K562 (cell line): ENCODE measurements around the gene CREB5. TPM values are rescaled to one million over a fixed set of nuclear protein-coding genes. Genes with fewer than 3 reads are reported as not detected.

Experiments used
- ELF4 ChIP-seq: fragments of 450-650 bp; formaldehyde crosslinking; IDR thresholded peaks from 2 replicates; pipeline ENCODE4 v1.4.0; 2022; ENCODE audit warnings: missing genetic modification characterization
- ETV6 ChIP-seq, 3 experiments: fragments of 150-350 bp in 1 of 3; sonication (generic) in 1 of 3; formaldehyde crosslinking in 1 of 3; IDR thresholded peaks; 2 replicates each; pipeline versions ENCODE4 v1.6.1 to v1.8.0; 2014 to 2022; ENCODE audit warnings: borderline replicate concordance in 2 of 3, low read depth in 2 of 3, antibody characterized with exemption in 1 of 3, low read length in 1 of 3, mild to moderate bottlenecking in 1 of 3, missing genetic modification reagents in 1 of 3
- RFX1 ChIP-seq: fragments of 450-650 bp; IDR thresholded peaks from 2 replicates; pipeline ENCODE4 v1.6.1; 2016; ENCODE audit warnings: mild to moderate bottlenecking, moderate library complexity
- RNF2 ChIP-seq: sonication (generic); IDR thresholded peaks from 2 replicates; pipeline ENCODE4 v1.6.1; 2016
- ZNF444 ChIP-seq: fragments of 250-450 bp; sonication (Bioruptor Pico); IDR thresholded peaks from 2 replicates; pipeline ENCODE4 v1.4.0; 2020; ENCODE audit warnings: mild to moderate bottlenecking, moderate library complexity
- ZNF584 ChIP-seq: fragments of 200-800 bp; sonication (Bioruptor generic); IDR thresholded peaks from 2 replicates; pipeline ENCODE4 v1.6.1; 2016; ENCODE audit warnings: low read depth, mild to moderate bottlenecking, missing genetic modification characterization, missing compliant biosample characterization
- polyA plus RNA-seq, 8 experiments: library from polyadenylated mRNA; depleted of rRNA in 4 of 8; stranded (reverse) in 5 of 8; unstranded in 3 of 8; fragments of >200 nt; fragmentation: Nextera tagmentation in 2 of 8; fragmentation: Illumina TruSeq in 1 of 8; extraction: Ambion mirVana in 2 of 8; extraction: Trizol in 1 of 8; gene quantifications; 2 replicates each; pipeline versions ENCODE4 v1.2.1 to v1.2.3, GENCODE V29; 2011 to 2014; ENCODE audit warnings: inconsistent platforms in 1 of 8, missing spikeins in 1 of 8
- total RNA-seq, 7 experiments: library from RNA; depleted of rRNA in 6 of 7; stranded (reverse); fragments of >200 nt in 6 of 7; fragmentation: Illumina TruSeq in 2 of 7; extraction: Trizol in 2 of 7; gene quantifications; 2 replicates each; pipeline versions ENCODE4 v1.2.1 to v1.2.3, GENCODE V29; 2011 to 2021; ENCODE audit warnings: low replicate concordance in 1 of 7
- TF ChIP-seq, protein P1 (sequence below): fragments of 250-450 bp; sonication (Bioruptor Pico); IDR thresholded peaks from 2 replicates; pipeline ENCODE4 v1.8.0; 2021; ENCODE audit warnings: moderate library complexity, mild to moderate bottlenecking, inconsistent platforms
- TF ChIP-seq, protein P2 (sequence below): fragments of 150-350 bp; IDR thresholded peaks from 2 replicates; pipeline ENCODE4 v1.6.1; 2014; ENCODE audit warnings: low read depth, mild to moderate bottlenecking, low read length, borderline replicate concordance
- TF ChIP-seq, protein P3 (sequence below): fragments of 450-650 bp; IDR thresholded peaks from 2 replicates; pipeline ENCODE4 v1.6.1; 2016; ENCODE audit warnings: borderline replicate concordance
- TF ChIP-seq, protein P4 (sequence below), 2 experiments: fragments of 450-650 bp in 1 of 2; sonication (generic) in 1 of 2; formaldehyde crosslinking in 1 of 2; IDR thresholded peaks in 1 of 2; conservative IDR thresholded peaks in 1 of 2; 2 replicates each; pipeline versions ENCODE4 v1.6.1 to v1.8.1; 2016 to 2023; ENCODE audit warnings: mild to moderate bottlenecking in 2 of 2, moderate library complexity in 2 of 2, inconsistent platforms in 1 of 2, missing genetic modification reagents in 1 of 2
- TF ChIP-seq, protein P5 (sequence below): sonication (generic); formaldehyde crosslinking; IDR thresholded peaks from 2 replicates; pipeline ENCODE4 v1.8.0; 2023; ENCODE audit warnings: mild to moderate bottlenecking, missing genetic modification reagents

Gene CREB5
- total and polyA plus RNA-seq, 9 of the 15 experiments (the other 6 are each of a cell fraction or from before 2014, with no cell fraction given) = 0.33 to 6.4 (median 1.8) TPM

DNA sequence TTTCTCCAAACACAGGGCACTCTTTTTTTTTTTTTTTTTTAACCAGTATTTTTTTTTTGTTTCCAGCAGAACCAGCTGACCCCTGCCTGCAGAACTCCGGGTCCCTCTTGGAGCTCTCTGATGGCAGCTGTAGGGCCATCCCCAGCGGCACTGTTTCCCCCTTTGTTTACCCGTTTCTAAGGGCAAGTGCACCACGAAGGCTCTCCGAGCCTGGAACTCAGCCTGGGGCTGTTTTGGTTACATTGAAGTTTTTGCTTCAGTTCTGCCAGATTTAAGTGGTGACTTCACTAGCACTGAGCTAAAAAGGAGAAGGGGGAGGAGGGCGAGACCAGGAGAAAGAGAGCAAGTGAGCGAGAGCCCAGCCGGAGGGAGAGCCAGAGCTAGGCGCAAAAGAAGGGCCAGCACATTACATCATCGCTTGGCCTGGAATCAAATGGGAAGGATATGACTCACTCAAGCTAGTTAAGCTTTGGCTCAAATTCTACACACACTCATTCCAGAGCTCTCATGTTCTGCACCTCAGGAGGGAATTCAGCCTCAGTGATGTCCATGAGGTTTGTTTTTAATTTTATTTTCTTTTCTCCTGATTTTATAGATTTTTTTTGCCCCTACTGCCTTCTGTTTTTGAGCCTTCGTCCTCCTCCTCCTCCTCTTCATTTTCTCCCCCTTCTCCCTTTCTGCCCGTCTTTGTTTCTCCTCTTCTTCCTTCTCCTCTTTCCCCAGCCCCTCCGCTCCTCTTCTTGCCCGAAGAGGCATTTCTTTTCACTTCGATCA lies 273.5 kb downstream of the CREB5 start (continued):
- TF ChIP-seq, protein P1, sequence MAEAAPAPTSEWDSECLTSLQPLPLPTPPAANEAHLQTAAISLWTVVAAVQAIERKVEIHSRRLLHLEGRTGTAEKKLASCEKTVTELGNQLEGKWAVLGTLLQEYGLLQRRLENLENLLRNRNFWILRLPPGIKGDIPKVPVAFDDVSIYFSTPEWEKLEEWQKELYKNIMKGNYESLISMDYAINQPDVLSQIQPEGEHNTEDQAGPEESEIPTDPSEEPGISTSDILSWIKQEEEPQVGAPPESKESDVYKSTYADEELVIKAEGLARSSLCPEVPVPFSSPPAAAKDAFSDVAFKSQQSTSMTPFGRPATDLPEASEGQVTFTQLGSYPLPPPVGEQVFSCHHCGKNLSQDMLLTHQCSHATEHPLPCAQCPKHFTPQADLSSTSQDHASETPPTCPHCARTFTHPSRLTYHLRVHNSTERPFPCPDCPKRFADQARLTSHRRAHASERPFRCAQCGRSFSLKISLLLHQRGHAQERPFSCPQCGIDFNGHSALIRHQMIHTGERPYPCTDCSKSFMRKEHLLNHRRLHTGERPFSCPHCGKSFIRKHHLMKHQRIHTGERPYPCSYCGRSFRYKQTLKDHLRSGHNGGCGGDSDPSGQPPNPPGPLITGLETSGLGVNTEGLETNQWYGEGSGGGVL = no peak
- TF ChIP-seq, protein P2, sequence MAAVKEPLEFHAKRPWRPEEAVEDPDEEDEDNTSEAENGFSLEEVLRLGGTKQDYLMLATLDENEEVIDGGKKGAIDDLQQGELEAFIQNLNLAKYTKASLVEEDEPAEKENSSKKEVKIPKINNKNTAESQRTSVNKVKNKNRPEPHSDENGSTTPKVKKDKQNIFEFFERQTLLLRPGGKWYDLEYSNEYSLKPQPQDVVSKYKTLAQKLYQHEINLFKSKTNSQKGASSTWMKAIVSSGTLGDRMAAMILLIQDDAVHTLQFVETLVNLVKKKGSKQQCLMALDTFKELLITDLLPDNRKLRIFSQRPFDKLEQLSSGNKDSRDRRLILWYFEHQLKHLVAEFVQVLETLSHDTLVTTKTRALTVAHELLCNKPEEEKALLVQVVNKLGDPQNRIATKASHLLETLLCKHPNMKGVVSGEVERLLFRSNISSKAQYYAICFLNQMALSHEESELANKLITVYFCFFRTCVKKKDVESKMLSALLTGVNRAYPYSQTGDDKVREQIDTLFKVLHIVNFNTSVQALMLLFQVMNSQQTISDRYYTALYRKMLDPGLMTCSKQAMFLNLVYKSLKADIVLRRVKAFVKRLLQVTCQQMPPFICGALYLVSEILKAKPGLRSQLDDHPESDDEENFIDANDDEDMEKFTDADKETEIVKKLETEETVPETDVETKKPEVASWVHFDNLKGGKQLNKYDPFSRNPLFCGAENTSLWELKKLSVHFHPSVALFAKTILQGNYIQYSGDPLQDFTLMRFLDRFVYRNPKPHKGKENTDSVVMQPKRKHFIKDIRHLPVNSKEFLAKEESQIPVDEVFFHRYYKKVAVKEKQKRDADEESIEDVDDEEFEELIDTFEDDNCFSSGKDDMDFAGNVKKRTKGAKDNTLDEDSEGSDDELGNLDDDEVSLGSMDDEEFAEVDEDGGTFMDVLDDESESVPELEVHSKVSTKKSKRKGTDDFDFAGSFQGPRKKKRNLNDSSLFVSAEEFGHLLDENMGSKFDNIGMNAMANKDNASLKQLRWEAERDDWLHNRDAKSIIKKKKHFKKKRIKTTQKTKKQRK = no peak
- no peak for TF ChIP-seq ZNF444 (CRISPR knock-in tag)
- no peak for TF ChIP-seq RNF2
- TF ChIP-seq, protein P3, sequence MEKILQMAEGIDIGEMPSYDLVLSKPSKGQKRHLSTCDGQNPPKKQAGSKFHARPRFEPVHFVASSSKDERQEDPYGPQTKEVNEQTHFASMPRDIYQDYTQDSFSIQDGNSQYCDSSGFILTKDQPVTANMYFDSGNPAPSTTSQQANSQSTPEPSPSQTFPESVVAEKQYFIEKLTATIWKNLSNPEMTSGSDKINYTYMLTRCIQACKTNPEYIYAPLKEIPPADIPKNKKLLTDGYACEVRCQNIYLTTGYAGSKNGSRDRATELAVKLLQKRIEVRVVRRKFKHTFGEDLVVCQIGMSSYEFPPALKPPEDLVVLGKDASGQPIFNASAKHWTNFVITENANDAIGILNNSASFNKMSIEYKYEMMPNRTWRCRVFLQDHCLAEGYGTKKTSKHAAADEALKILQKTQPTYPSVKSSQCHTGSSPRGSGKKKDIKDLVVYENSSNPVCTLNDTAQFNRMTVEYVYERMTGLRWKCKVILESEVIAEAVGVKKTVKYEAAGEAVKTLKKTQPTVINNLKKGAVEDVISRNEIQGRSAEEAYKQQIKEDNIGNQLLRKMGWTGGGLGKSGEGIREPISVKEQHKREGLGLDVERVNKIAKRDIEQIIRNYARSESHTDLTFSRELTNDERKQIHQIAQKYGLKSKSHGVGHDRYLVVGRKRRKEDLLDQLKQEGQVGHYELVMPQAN = no peak
- peak; percentile 29; the same call in 1 of the 2 replicates for TF ChIP-seq RFX1
- peak; percentile 34; the same call in 1 of the 2 replicates for TF ChIP-seq ELF4 (CRISPR knock-in tag)
- TF ChIP-seq ZNF584 (CRISPR knock-in tag) = 0 out of 2 replicates have a peak, but pooled peaks have one; percentile 22
- no peak for TF ChIP-seq ETV6 (IDR thresholded peaks at IDR 0.05; ENCODE audit: borderline replicate concordance in 1 of 2, low read depth in 2 of 2, low read length in 1 of 2)
- no peak for TF ChIP-seq ETV6 (CRISPR knock-in tag; IDR thresholded peaks at IDR 0.05; ENCODE audit: borderline replicate concordance)
- TF ChIP-seq, protein P4, sequence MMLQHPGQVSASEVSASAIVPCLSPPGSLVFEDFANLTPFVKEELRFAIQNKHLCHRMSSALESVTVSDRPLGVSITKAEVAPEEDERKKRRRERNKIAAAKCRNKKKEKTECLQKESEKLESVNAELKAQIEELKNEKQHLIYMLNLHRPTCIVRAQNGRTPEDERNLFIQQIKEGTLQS (IDR thresholded peaks at IDR 0.05) = peak; percentile 95
- TF ChIP-seq, protein P4 (CRISPR knock-in tag; conservative IDR thresholded peaks at IDR 0.05) = peak; percentile 56; the same call in 1 of the 2 replicates
- TF ChIP-seq, protein P5, sequence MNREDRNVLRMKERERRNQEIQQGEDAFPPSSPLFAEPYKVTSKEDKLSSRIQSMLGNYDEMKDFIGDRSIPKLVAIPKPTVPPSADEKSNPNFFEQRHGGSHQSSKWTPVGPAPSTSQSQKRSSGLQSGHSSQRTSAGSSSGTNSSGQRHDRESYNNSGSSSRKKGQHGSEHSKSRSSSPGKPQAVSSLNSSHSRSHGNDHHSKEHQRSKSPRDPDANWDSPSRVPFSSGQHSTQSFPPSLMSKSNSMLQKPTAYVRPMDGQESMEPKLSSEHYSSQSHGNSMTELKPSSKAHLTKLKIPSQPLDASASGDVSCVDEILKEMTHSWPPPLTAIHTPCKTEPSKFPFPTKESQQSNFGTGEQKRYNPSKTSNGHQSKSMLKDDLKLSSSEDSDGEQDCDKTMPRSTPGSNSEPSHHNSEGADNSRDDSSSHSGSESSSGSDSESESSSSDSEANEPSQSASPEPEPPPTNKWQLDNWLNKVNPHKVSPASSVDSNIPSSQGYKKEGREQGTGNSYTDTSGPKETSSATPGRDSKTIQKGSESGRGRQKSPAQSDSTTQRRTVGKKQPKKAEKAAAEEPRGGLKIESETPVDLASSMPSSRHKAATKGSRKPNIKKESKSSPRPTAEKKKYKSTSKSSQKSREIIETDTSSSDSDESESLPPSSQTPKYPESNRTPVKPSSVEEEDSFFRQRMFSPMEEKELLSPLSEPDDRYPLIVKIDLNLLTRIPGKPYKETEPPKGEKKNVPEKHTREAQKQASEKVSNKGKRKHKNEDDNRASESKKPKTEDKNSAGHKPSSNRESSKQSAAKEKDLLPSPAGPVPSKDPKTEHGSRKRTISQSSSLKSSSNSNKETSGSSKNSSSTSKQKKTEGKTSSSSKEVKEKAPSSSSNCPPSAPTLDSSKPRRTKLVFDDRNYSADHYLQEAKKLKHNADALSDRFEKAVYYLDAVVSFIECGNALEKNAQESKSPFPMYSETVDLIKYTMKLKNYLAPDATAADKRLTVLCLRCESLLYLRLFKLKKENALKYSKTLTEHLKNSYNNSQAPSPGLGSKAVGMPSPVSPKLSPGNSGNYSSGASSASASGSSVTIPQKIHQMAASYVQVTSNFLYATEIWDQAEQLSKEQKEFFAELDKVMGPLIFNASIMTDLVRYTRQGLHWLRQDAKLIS (CRISPR knock-in tag) = no peak
